Measurements from ENCODE around the gene PCAT6.

DNA sequence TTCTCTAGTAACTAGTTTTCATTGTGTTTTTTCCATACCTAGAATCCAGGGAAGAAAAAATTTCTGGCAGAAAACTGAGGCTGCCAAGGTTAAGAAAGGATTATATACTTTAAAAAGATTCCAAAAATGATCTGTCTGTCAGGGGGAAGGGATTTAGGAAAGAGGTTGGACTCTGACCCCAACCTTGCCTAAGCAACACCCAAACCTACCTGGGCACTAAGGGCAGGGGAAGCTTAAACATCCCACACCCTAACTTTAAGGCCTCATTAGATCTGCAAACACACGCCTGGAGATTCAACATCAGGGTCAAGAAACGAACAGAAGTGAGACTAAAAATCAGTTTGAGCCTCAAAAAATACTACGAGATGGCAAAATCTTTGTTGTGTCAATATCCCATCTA lies 22.0 kb upstream of the PCAT6 start:
- TF ChIP-seq, protein P1, sequence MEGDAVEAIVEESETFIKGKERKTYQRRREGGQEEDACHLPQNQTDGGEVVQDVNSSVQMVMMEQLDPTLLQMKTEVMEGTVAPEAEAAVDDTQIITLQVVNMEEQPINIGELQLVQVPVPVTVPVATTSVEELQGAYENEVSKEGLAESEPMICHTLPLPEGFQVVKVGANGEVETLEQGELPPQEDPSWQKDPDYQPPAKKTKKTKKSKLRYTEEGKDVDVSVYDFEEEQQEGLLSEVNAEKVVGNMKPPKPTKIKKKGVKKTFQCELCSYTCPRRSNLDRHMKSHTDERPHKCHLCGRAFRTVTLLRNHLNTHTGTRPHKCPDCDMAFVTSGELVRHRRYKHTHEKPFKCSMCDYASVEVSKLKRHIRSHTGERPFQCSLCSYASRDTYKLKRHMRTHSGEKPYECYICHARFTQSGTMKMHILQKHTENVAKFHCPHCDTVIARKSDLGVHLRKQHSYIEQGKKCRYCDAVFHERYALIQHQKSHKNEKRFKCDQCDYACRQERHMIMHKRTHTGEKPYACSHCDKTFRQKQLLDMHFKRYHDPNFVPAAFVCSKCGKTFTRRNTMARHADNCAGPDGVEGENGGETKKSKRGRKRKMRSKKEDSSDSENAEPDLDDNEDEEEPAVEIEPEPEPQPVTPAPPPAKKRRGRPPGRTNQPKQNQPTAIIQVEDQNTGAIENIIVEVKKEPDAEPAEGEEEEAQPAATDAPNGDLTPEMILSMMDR (conservative IDR thresholded peaks at IDR 0.05; ENCODE audit: low read depth, low read length) = no peak
- TF ChIP-seq EZH2 (IDR thresholded peaks at IDR 0.05; ENCODE audit: low read length, unreplicated experiment) = no peak

Data from PC-3 (cell line).